ENCODE measurements around the gene TUBD1.

DNA sequence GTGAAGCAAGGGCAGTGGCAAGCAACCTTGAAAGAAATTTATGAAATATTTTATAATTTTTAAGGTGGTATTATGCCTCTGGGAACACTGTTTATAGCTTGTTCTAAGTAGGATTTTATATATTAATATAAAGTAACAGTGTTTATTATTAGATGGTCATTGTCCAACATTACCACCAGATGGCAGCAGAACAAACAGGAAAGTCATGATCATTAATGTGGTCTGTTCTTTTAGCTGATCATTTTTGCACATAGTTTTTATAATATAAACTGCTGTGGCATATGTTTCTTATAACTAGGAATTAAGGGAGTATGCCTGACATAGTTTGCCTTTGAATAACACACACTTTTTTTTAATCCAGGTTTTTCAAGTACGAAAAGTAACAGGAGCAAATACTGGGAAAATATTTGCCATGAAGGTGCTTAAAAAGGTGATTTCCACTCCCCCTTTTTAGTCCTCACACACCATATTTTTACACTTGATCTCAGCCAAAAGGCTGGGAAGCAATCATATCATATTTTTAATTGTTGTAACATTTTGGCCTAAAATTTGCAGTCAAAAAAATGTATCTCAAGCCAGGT is 21.6 kb upstream of the TUBD1 start:
- TF ChIP-seq, protein P1, sequence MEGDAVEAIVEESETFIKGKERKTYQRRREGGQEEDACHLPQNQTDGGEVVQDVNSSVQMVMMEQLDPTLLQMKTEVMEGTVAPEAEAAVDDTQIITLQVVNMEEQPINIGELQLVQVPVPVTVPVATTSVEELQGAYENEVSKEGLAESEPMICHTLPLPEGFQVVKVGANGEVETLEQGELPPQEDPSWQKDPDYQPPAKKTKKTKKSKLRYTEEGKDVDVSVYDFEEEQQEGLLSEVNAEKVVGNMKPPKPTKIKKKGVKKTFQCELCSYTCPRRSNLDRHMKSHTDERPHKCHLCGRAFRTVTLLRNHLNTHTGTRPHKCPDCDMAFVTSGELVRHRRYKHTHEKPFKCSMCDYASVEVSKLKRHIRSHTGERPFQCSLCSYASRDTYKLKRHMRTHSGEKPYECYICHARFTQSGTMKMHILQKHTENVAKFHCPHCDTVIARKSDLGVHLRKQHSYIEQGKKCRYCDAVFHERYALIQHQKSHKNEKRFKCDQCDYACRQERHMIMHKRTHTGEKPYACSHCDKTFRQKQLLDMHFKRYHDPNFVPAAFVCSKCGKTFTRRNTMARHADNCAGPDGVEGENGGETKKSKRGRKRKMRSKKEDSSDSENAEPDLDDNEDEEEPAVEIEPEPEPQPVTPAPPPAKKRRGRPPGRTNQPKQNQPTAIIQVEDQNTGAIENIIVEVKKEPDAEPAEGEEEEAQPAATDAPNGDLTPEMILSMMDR (IDR thresholded peaks at IDR 0.05; ENCODE audit: low read depth, low read length) = peak; percentile 59
- TF ChIP-seq EZH2phosphoT487 (IDR thresholded peaks at IDR 0.05; ENCODE audit: low read depth) = no peak
